ENCODE data around the gene ANO8. TPM values are rescaled to one million over a fixed set of nuclear protein-coding genes. Genes with fewer than 3 reads are reported as not detected.

Gene ANO8
- total and polyA plus RNA-seq, 2 of the 13 experiments (the other 11 are each of a cell fraction or from before 2014, with no cell fraction given), result 1.8 to 3.5 TPM

DNA sequence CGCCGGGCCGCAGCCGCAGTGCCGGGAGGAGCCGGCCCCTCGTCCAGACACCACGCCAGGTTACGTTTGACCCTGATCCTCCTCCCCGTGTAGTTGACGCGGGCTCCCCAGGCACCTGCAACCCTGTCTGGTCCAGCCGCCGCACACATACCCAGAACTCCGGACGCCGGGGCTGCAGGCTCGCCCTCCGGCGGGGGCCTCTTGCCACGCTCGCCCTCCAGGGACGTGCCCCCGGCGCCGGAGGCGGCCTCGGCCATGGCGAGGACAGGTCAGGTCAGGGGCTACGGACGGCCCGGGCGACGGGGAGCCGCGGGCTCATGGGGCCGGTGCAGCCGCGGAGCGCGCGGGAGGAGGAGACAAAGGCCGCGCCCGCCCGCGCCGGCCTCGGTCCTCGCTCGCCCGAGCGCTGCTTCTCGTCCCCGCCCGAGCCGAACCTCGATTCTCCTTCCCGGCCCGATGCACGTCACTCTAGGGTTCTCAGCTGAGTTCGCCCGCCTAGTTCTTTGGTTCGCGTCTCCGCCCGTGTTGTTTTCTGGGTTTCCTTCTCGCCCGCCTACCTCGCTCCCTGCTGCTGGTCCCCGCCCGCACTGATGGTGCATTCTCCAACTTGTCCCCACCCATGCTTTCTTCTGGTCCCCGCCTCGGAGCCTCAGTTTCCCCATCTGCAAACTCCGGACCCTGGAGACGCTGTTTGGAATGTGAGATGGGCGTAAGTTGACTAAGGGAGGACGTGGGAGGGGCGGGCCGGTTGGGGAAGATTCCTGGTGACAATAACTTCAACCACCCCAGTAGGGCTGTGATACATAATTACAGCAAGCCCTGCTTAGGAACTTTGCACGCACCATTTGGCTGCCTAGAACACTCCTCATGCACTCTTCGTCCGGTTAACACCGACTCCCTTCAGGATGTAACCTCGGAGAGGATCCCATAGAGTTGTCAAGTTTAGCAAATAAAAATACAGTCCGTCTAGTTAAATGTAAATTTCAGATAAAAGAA lies at the start of gene ANO8 (continued):
- TF ChIP-seq, protein P1, sequence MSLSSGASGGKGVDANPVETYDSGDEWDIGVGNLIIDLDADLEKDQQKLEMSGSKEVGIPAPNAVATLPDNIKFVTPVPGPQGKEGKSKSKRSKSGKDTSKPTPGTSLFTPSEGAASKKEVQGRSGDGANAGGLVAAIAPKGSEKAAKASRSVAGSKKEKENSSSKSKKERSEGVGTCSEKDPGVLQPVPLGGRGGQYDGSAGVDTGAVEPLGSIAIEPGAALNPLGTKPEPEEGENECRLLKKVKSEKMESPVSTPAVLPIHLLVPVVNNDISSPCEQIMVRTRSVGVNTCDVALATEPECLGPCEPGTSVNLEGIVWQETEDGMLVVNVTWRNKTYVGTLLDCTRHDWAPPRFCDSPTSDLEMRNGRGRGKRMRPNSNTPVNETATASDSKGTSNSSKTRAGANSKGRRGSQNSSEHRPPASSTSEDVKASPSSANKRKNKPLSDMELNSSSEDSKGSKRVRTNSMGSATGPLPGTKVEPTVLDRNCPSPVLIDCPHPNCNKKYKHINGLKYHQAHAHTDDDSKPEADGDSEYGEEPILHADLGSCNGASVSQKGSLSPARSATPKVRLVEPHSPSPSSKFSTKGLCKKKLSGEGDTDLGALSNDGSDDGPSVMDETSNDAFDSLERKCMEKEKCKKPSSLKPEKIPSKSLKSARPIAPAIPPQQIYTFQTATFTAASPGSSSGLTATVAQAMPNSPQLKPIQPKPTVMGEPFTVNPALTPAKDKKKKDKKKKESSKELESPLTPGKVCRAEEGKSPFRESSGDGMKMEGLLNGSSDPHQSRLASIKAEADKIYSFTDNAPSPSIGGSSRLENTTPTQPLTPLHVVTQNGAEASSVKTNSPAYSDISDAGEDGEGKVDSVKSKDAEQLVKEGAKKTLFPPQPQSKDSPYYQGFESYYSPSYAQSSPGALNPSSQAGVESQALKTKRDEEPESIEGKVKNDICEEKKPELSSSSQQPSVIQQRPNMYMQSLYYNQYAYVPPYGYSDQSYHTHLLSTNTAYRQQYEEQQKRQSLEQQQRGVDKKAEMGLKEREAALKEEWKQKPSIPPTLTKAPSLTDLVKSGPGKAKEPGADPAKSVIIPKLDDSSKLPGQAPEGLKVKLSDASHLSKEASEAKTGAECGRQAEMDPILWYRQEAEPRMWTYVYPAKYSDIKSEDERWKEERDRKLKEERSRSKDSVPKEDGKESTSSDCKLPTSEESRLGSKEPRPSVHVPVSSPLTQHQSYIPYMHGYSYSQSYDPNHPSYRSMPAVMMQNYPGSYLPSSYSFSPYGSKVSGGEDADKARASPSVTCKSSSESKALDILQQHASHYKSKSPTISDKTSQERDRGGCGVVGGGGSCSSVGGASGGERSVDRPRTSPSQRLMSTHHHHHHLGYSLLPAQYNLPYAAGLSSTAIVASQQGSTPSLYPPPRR (CRISPR knock-in tag; IDR thresholded peaks at IDR 0.05; ENCODE audit: borderline replicate concordance), result no peak
- TF ChIP-seq RFXANK (CRISPR knock-in tag; IDR thresholded peaks at IDR 0.05) (no peak), RBM39 (IDR thresholded peaks at IDR 0.05; ENCODE audit: low read depth, low read length, poor library complexity, severe bottlenecking) (peak; percentile 69), CENPX (CRISPR knock-in tag; IDR thresholded peaks at IDR 0.05) (no peak), ZNF180 (CRISPR knock-in tag; IDR thresholded peaks at IDR 0.05; ENCODE audit: borderline replicate concordance, low read depth) (no peak), ZNF547 (CRISPR knock-in tag; IDR thresholded peaks at IDR 0.05) (peak; percentile 78; the same call in 1 of the 2 replicates), NFYB (CRISPR knock-in tag; IDR thresholded peaks at IDR 0.05) (0 out of 2 replicates have a peak, but pooled peaks have one; percentile 26), TMF1 (CRISPR knock-in tag; IDR thresholded peaks at IDR 0.05; ENCODE audit: low read depth) (peak; percentile 74; the same call in 1 of the 2 replicates), EED (CRISPR knock-in tag; IDR thresholded peaks at IDR 0.05) (0 out of 2 replicates have a peak, but pooled peaks have one; percentile 37), MAFF (IDR thresholded peaks at IDR 0.05; ENCODE audit: low read depth, low read length) (no peak), IKZF4 (CRISPR knock-in tag; IDR thresholded peaks at IDR 0.05; ENCODE audit: borderline replicate concordance, low read depth, not compliant biosample characterization) (no peak)
- TF ChIP-seq, protein P2, sequence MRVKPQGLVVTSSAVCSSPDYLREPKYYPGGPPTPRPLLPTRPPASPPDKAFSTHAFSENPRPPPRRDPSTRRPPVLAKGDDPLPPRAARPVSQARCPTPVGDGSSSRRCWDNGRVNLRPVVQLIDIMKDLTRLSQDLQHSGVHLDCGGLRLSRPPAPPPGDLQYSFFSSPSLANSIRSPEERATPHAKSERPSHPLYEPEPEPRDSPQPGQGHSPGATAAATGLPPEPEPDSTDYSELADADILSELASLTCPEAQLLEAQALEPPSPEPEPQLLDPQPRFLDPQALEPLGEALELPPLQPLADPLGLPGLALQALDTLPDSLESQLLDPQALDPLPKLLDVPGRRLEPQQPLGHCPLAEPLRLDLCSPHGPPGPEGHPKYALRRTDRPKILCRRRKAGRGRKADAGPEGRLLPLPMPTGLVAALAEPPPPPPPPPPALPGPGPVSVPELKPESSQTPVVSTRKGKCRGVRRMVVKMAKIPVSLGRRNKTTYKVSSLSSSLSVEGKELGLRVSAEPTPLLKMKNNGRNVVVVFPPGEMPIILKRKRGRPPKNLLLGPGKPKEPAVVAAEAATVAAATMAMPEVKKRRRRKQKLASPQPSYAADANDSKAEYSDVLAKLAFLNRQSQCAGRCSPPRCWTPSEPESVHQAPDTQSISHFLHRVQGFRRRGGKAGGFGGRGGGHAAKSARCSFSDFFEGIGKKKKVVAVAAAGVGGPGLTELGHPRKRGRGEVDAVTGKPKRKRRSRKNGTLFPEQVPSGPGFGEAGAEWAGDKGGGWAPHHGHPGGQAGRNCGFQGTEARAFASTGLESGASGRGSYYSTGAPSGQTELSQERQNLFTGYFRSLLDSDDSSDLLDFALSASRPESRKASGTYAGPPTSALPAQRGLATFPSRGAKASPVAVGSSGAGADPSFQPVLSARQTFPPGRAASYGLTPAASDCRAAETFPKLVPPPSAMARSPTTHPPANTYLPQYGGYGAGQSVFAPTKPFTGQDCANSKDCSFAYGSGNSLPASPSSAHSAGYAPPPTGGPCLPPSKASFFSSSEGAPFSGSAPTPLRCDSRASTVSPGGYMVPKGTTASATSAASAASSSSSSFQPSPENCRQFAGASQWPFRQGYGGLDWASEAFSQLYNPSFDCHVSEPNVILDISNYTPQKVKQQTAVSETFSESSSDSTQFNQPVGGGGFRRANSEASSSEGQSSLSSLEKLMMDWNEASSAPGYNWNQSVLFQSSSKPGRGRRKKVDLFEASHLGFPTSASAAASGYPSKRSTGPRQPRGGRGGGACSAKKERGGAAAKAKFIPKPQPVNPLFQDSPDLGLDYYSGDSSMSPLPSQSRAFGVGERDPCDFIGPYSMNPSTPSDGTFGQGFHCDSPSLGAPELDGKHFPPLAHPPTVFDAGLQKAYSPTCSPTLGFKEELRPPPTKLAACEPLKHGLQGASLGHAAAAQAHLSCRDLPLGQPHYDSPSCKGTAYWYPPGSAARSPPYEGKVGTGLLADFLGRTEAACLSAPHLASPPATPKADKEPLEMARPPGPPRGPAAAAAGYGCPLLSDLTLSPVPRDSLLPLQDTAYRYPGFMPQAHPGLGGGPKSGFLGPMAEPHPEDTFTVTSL (CRISPR knock-in tag; IDR thresholded peaks at IDR 0.05; ENCODE audit: borderline replicate concordance), result no peak
- TF ChIP-seq, protein P3, sequence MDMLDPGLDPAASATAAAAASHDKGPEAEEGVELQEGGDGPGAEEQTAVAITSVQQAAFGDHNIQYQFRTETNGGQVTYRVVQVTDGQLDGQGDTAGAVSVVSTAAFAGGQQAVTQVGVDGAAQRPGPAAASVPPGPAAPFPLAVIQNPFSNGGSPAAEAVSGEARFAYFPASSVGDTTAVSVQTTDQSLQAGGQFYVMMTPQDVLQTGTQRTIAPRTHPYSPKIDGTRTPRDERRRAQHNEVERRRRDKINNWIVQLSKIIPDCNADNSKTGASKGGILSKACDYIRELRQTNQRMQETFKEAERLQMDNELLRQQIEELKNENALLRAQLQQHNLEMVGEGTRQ (IDR thresholded peaks at IDR 0.05; ENCODE audit: low read depth, low read length), result no peak
- TF ChIP-seq, protein P3 (CRISPR knock-in tag; IDR thresholded peaks at IDR 0.05; ENCODE audit: borderline replicate concordance), result no peak
